K562 (cell line): ENCODE measurements around the gene TMPRSS7. TPM values are rescaled to one million over a fixed set of nuclear protein-coding genes. Genes with fewer than 3 reads are reported as not detected.

Source experiments
- ATAC-seq: fragments of 200-7000 bp; cut with Tn5 transposase; 3 replicates; pipeline ENCODE4 v1.9.1; 2020; ENCODE audit warnings: moderate library complexity
- BruUV-seq: library from RNA; stranded (reverse); fragments of 400-500 nt; replicated peaks from 2 replicates; lab custom pipeline; 2021; lab: Mats Ljungman, UMichigan
- CTCF ChIA-PET: fragments of 300-600 bp; formaldehyde crosslinking; extraction: SDS; loops from one replicate; lab custom pipeline; 2021; ENCODE audit warnings: low intra/inter-chr PET ratio; lab: Yijun Ruan, JAX
- POLR2A ChIA-PET: fragments of 300-600, 350-650 bp; sonication (Branson Sonifier 250); formaldehyde crosslinking; extraction: SDS; loops from one replicate; lab custom pipeline; 2021; ENCODE audit warnings: antibody characterized with exemption, inconsistent platforms; lab: Yijun Ruan, JAX
- DNase-seq, 4 experiments: peaks; one replicate each; pipeline versions ENCODE4 v3.0.0 to v3.0.0-alpha.2; 2011 to 2018; ENCODE audit warnings: low spot score in 3 of 4, mixed read lengths in 3 of 4; ENCODE audit errors: extremely low read depth in 1 of 4
- FAIRE-seq: peaks from 2 replicates; lab custom pipeline; 2011; peaks lifted over from hg19 to GRCh38; lab: Jason Lieb, UNC
- H2AFZ ChIP-seq: 2 replicates; pipeline ENCODE4 v1.6.0; 2011; ENCODE audit warnings: low read depth, low read length, control low read depth, inconsistent platforms
- H3K27ac ChIP-seq: fragments of 200-600 bp; 3 replicates; pipeline ENCODE4 v1.8.0; 2011; ENCODE audit warnings: low read depth, mild to moderate bottlenecking, control low read depth, inconsistent platforms, low read length, moderate library complexity, mixed read lengths; ENCODE audit errors: extremely low read depth
- H3K27me3 ChIP-seq, 2 experiments: fragments of 300-600 bp in 1 of 2; 2 replicates in 1 of 2; 3 replicates in 1 of 2; pipeline versions ENCODE4 v1.6.0 to v1.8.0; 2011; ENCODE audit warnings: inconsistent platforms in 2 of 2, low read length in 2 of 2, mild to moderate bottlenecking in 1 of 2, mixed read lengths in 1 of 2, moderate library complexity in 1 of 2; ENCODE audit not compliant: control insufficient read depth in 2 of 2, insufficient read depth in 2 of 2
- H3K36me3 ChIP-seq: fragments of 300-600 bp; 3 replicates; pipeline ENCODE4 v1.8.0; 2011; ENCODE audit warnings: mild to moderate bottlenecking, low read length, inconsistent platforms; ENCODE audit not compliant: control insufficient read depth, insufficient read depth
- H3K4me1 ChIP-seq, 2 experiments: fragments of 200-600 bp in 1 of 2; replicated peaks in 1 of 2; 2 replicates in 1 of 2; 3 replicates in 1 of 2; pipeline versions ENCODE4 v1.5.1 to v1.8.0; 2011; ENCODE audit warnings: inconsistent platforms in 2 of 2, low read length in 2 of 2, mild to moderate bottlenecking in 1 of 2, mixed read lengths in 1 of 2, moderate library complexity in 1 of 2; ENCODE audit not compliant: control insufficient read depth in 2 of 2, insufficient read depth in 2 of 2
- H3K4me2 ChIP-seq: 2 replicates; pipeline ENCODE4 v1.6.1; 2011; ENCODE audit warnings: low read length, control low read depth, inconsistent platforms, mixed read lengths; ENCODE audit not compliant: insufficient read depth
- H3K4me3 ChIP-seq: fragments of 200-600 bp; sonication (generic), shearing (Covaris generic); 2 replicates; pipeline ENCODE4 v1.5.1; 2016; ENCODE audit warnings: control low read depth, inconsistent platforms
- H3K79me2 ChIP-seq: fragments of 200-600 bp; 3 replicates; pipeline ENCODE4 v1.8.0; 2011; ENCODE audit warnings: low read length, inconsistent platforms; ENCODE audit not compliant: control insufficient read depth, insufficient read depth
- H3K9ac ChIP-seq, 2 experiments: 2 replicates each; pipeline versions ENCODE4 v1.6.0 to v1.6.1; 2011; ENCODE audit warnings: low read depth in 2 of 2, low read length in 2 of 2, control low read depth in 1 of 2, inconsistent platforms in 1 of 2, mild to moderate bottlenecking in 1 of 2, mixed read lengths in 1 of 2; ENCODE audit not compliant: insufficient read depth in 1 of 2
- H3K9me1 ChIP-seq: one replicate; pipeline ENCODE4 v1.6.0; 2011; ENCODE audit warnings: inconsistent platforms, mild to moderate bottlenecking, low read length, moderate library complexity; ENCODE audit not compliant: control insufficient read depth, insufficient read depth
- H3K9me3 ChIP-seq: replicated peaks from 2 replicates; pipeline ENCODE4 v1.5.1; 2011; ENCODE audit warnings: low read depth, low read length, inconsistent platforms; ENCODE audit not compliant: control insufficient read depth, insufficient read depth
- H4K20me1 ChIP-seq: replicated peaks from 2 replicates; pipeline ENCODE4 v1.6.1; 2011; ENCODE audit warnings: low read length, inconsistent platforms, mixed read lengths; ENCODE audit not compliant: control insufficient read depth, insufficient read depth
- HBP1 ChIP-seq: fragments of 450-650 bp; formaldehyde crosslinking; IDR thresholded peaks from 2 replicates; pipeline ENCODE4 v1.4.0; 2022; ENCODE audit warnings: missing genetic modification characterization
- LARP7 ChIP-seq: fragments of 450-650 bp; IDR thresholded peaks from 2 replicates; pipeline ENCODE4 v1.6.1; 2016
- POLR2AphosphoS2 ChIP-seq: IDR thresholded peaks from 2 replicates; pipeline ENCODE4 v1.6.1; 2012; ENCODE audit warnings: low read length, improper control_type of control experiment
- POLR3A ChIP-seq: IDR thresholded peaks from 2 replicates; pipeline ENCODE4 v1.6.1; 2011; ENCODE audit warnings: borderline replicate concordance, mild to moderate bottlenecking, moderate library complexity; ENCODE audit not compliant: insufficient read length, insufficient read depth; ENCODE audit errors: extremely low read depth
- POLR3G ChIP-seq: IDR thresholded peaks from 2 replicates; pipeline ENCODE4 v1.6.1; 2011; ENCODE audit not compliant: insufficient read length, insufficient replicate concordance; ENCODE audit errors: extremely low read depth
- ZC3H4 ChIP-seq: sonication (generic); formaldehyde crosslinking; IDR thresholded peaks from 2 replicates; pipeline ENCODE4 v1.9.0; 2021; ENCODE audit warnings: missing genetic modification reagents, borderline replicate concordance
- ZMIZ1 ChIP-seq, 2 experiments: fragments of 150-350 bp in 1 of 2; IDR thresholded peaks; 2 replicates each; pipeline ENCODE4 v1.6.1; 2012 to 2016; ENCODE audit warnings: low read depth in 2 of 2, low read length in 2 of 2, mild to moderate bottlenecking in 1 of 2, moderate library complexity in 1 of 2
- ZNF551 ChIP-seq: fragments of 250-450 bp; sonication (Bioruptor Pico); IDR thresholded peaks from 2 replicates; pipeline ENCODE4 v1.5.0; 2021; ENCODE audit warnings: mild to moderate bottlenecking, moderate library complexity
- WGBS: fragments of 100-300 bp; shearing (Covaris generic); methylation state at CpG from one replicate; pipeline ENCODE4 v1.1.6; 2016; ENCODE audit warnings: low coverage, mixed read lengths; ENCODE audit not compliant: insufficient coverage; ENCODE audit errors: missing lambda C conversion rate; 5-methylcytosine and 5-hydroxymethylcytosine counted together
- in situ Hi-C: fragments of 300-500 bp; cut with MboI; formaldehyde crosslinking; loops from 4 replicates; pipeline ENCODE4 v1.15.0; 2018; ENCODE audit warnings: inconsistent platforms, mixed read lengths
- intact Hi-C: fragments of 100-400 bp; cut with micrococcal nuclease; formaldehyde crosslinking; loops from 2 replicates; pipeline ENCODE4 v1.14.2; 2022
- polyA plus RNA-seq, 8 experiments: library from polyadenylated mRNA; depleted of rRNA in 4 of 8; stranded (reverse) in 5 of 8; unstranded in 3 of 8; fragments of >200 nt; fragmentation: Nextera tagmentation in 2 of 8; fragmentation: Illumina TruSeq in 1 of 8; extraction: Ambion mirVana in 2 of 8; extraction: Trizol in 1 of 8; gene quantifications; 2 replicates each; pipeline versions ENCODE4 v1.2.1 to v1.2.3, GENCODE V29; 2011 to 2014; ENCODE audit warnings: inconsistent platforms in 1 of 8, missing spikeins in 1 of 8
- total RNA-seq, 7 experiments: library from RNA; depleted of rRNA in 6 of 7; stranded (reverse); fragments of >200 nt in 6 of 7; fragmentation: Illumina TruSeq in 2 of 7; extraction: Trizol in 2 of 7; gene quantifications; 2 replicates each; pipeline versions ENCODE4 v1.2.1 to v1.2.3, GENCODE V29; 2011 to 2021; ENCODE audit warnings: low replicate concordance in 1 of 7

The TMPRSS7 gene
- total and polyA plus RNA-seq, 9 of the 15 experiments (the other 6 are each of a cell fraction or from before 2014, with no cell fraction given), result not detected

- Histone ChIP-seq H3K9ac (no peak overlapping the region), H3K36me3 (no peaks in the 10 kb centered on the region), H3K4me3 (no peak overlapping the region), H4K20me1 (no peaks in the 10 kb centered on the region), H3K79me2 (no peaks in the 10 kb centered on the region), H3K4me2 (no peak overlapping the region), H3K9me1 (no peaks in the 10 kb centered on the region), H2AFZ (no peak overlapping the region), H3K27ac (no peak overlapping the region), H3K4me1 (no peaks in the 10 kb centered on the region), H3K9me3 (no peaks in the 10 kb centered on the region), H3K27me3 (no peaks in the 10 kb centered on the region)
- FAIRE-seq (no peak), DNase-seq (no peak), ATAC-seq (no peak)
- CTCF ChIA-PET, result no interaction called here
- WGBS, result 0% methylated on average over 4 of the region's 5 CpGs
- in situ Hi-C loops, result no loop called here
- no TSS peak for BruUV-seq
- POLR2A ChIA-PET, result interaction anchor here (1.2 kb wide), 1 partner anchor 19 kb away, joined by 4 read pairs; no protein-coding TSS in a partner anchor
- intact Hi-C loops, result no loop called here
- TF ChIP-seq HBP1 (CRISPR knock-in tag) (no peak), ZNF551 (CRISPR knock-in tag) (no peak)
These were observed 2.3 kb upstream of the TMPRSS7 start for GRCh38 chr3:112032098-112032731.

GRCh38 chr3:112035241-112035640 lies 705 bp downstream of the TMPRSS7 start:
- no peak for TF ChIP-seq POLR2AphosphoS2
- no peak for TF ChIP-seq ZMIZ1 (IDR thresholded peaks at IDR 0.05; ENCODE audit: low read depth in 2 of 2, low read length in 2 of 2)
- no peak for TF ChIP-seq ZC3H4
- no peak for TF ChIP-seq POLR3G
- TF ChIP-seq POLR3A, result no peak
- no peak for TF ChIP-seq LARP7
- FAIRE-seq (no peak), DNase-seq (no peak), ATAC-seq (no peak)
- in situ Hi-C loops, result no loop called here
- Histone ChIP-seq H3K4me1 (no peaks in the 10 kb centered on the region), H3K27me3 (no peaks in the 10 kb centered on the region; a peak in 1 of 5 replicates), H3K9me3 (no peaks in the 10 kb centered on the region), H2AFZ (no peak overlapping the region), H3K4me3 (no peak overlapping the region), H3K4me2 (no peak overlapping the region), H4K20me1 (no peaks in the 10 kb centered on the region), H3K79me2 (no peaks in the 10 kb centered on the region), H3K9ac (no peak overlapping the region), H3K9me1 (no peaks in the 10 kb centered on the region), H3K36me3 (no peaks in the 10 kb centered on the region), H3K27ac (no peak overlapping the region)
- BruUV-seq, result no TSS peak
- CTCF ChIA-PET, result no interaction called here
- intact Hi-C loops, result no loop called here
- POLR2A ChIA-PET, result no interaction called here
- 0% methylated on average over 3 of the region's 3 CpGs for WGBS
